Measurements from ENCODE around the gene RPTN.

Gene RPTN

GRCh38 chr1:152179566-152179965 is 20.5 kb upstream of the RPTN start:
- H2BK120ac ChIP-seq (ENCODE audit: low read depth, low read length), result no peak overlapping the region
- H2BK15ac ChIP-seq (ENCODE audit: low read depth, poor library complexity, severe bottlenecking), result no peak overlapping the region
- H3K4me2 ChIP-seq (ENCODE audit: low read length, poor library complexity, severe bottlenecking), result no peak overlapping the region
- H3K4ac ChIP-seq (ENCODE audit: low read depth in 1 of 2, low read length in 2 of 2), result no peak overlapping the region
- no peak overlapping the region for H3K4me3 ChIP-seq (ENCODE audit: insufficient read depth in 1 of 2, low read depth in 1 of 2, low read length in 2 of 2)
- H3K36me3 ChIP-seq (ENCODE audit: control insufficient read depth in 1 of 2, insufficient read depth in 2 of 2, low read depth in 1 of 2, low read length in 2 of 2), result no peaks in the 10 kb centered on the region
- H3K79me1 ChIP-seq (replicated peaks; ENCODE audit: low read length, poor library complexity, severe bottlenecking), result no peaks in the 10 kb centered on the region
- H2AFZ ChIP-seq (ENCODE audit: low read depth, low read length), result no peak overlapping the region
- H2AK5ac ChIP-seq (ENCODE audit: low read length, severe bottlenecking), result peak overlapping the region; percentile 32
- no peak overlapping the region for H3K27ac ChIP-seq (ENCODE audit: low read length, poor library complexity, severe bottlenecking)
- H3K4me1 ChIP-seq (ENCODE audit: control insufficient read depth, insufficient read depth, low read depth, low read length), result peaks cover 2% of the 10 kb centered on the region
- WGBS, result 86% methylated on average over 1 of the region's 1 CpG
- no peak overlapping the region for H2BK12ac ChIP-seq (ENCODE audit: low read length in 2 of 2)
- peaks cover 0 to 23% of the 10 kb centered on the region in 2 experiments for H3K27me3 ChIP-seq (ENCODE audit: control insufficient read depth in 1 of 2, insufficient read depth in 1 of 2, low read length in 2 of 2)
- no peak overlapping the region for H3K23ac ChIP-seq (ENCODE audit: low read length in 2 of 2)
- no peak overlapping the region for H4K91ac ChIP-seq (ENCODE audit: low read length)
- H3K9ac ChIP-seq (ENCODE audit: low read length), result no peak overlapping the region
- H3K18ac ChIP-seq (ENCODE audit: low read depth in 1 of 2, low read length in 2 of 2), result no peak overlapping the region
- DNase-seq, result no peak
- no peak overlapping the region for H3K14ac ChIP-seq (ENCODE audit: low read length in 2 of 2)
- no peak overlapping the region for H4K8ac ChIP-seq (ENCODE audit: low read length)
- no peak overlapping the region for H2BK5ac ChIP-seq (ENCODE audit: low read depth, low read length, poor library complexity, severe bottlenecking)
- H3K9me3 ChIP-seq (ENCODE audit: control insufficient read depth, low read length), result no peaks in the 10 kb centered on the region

GRCh38 chr1:152170287-152170905 is 11.4 kb upstream of the RPTN start:
- DNase-seq, result no peak
- no peak overlapping the region for H3K27ac ChIP-seq (ENCODE audit: low read length, poor library complexity, severe bottlenecking)
- no peak overlapping the region for H3K18ac ChIP-seq (ENCODE audit: low read depth in 1 of 2, low read length in 2 of 2)
- H4K91ac ChIP-seq (ENCODE audit: low read length), result no peak overlapping the region
- no peaks in the 10 kb centered on the region for H3K36me3 ChIP-seq (ENCODE audit: control insufficient read depth in 1 of 2, insufficient read depth in 2 of 2, low read depth in 1 of 2, low read length in 2 of 2)
- no peak overlapping the region for H3K4ac ChIP-seq (ENCODE audit: low read depth in 1 of 2, low read length in 2 of 2)
- peaks cover 30 to 43% of the 10 kb centered on the region in 2 experiments for H3K27me3 ChIP-seq (ENCODE audit: control insufficient read depth in 1 of 2, insufficient read depth in 1 of 2, low read length in 2 of 2)
- H3K9ac ChIP-seq (ENCODE audit: low read length), result no peak overlapping the region
- H3K79me1 ChIP-seq (replicated peaks; ENCODE audit: low read length, poor library complexity, severe bottlenecking), result no peaks in the 10 kb centered on the region
- peak overlapping the region; percentile 14 for H2AK5ac ChIP-seq (ENCODE audit: low read length, severe bottlenecking)
- H2AFZ ChIP-seq (ENCODE audit: low read depth, low read length), result no peak overlapping the region
- no peak overlapping the region for H2BK15ac ChIP-seq (ENCODE audit: low read depth, poor library complexity, severe bottlenecking)
- H4K8ac ChIP-seq (ENCODE audit: low read length), result no peak overlapping the region
- H2BK12ac ChIP-seq (ENCODE audit: low read length in 2 of 2), result no peak overlapping the region
- no peak overlapping the region for H2BK5ac ChIP-seq (ENCODE audit: low read depth, low read length, poor library complexity, severe bottlenecking)
- H3K4me2 ChIP-seq (ENCODE audit: low read length, poor library complexity, severe bottlenecking), result no peak overlapping the region
- H3K9me3 ChIP-seq (ENCODE audit: control insufficient read depth, low read length), result no peaks in the 10 kb centered on the region
- no peak overlapping the region for H3K4me3 ChIP-seq (ENCODE audit: insufficient read depth in 1 of 2, low read depth in 1 of 2, low read length in 2 of 2)
- 53% methylated on average over 5 of the region's 5 CpGs for WGBS
- no peak overlapping the region for H3K14ac ChIP-seq (ENCODE audit: low read length in 2 of 2)
- H3K4me1 ChIP-seq (ENCODE audit: control insufficient read depth, insufficient read depth, low read depth, low read length), result peaks cover 9% of the 10 kb centered on the region
- H3K23ac ChIP-seq (ENCODE audit: low read length in 2 of 2), result no peak overlapping the region
- no peak overlapping the region for H2BK120ac ChIP-seq (ENCODE audit: low read depth, low read length)

GRCh38 chr1:152169366-152170025 is 10.5 kb upstream of the RPTN start:
- no peak overlapping the region for H3K14ac ChIP-seq (ENCODE audit: low read length in 2 of 2)
- H3K18ac ChIP-seq (ENCODE audit: low read depth in 1 of 2, low read length in 2 of 2), result no peak overlapping the region
- H2BK12ac ChIP-seq (ENCODE audit: low read length in 2 of 2), result no peak overlapping the region
- no peak for DNase-seq
- no peaks in the 10 kb centered on the region for H3K9me3 ChIP-seq (ENCODE audit: control insufficient read depth, low read length)
- H2BK15ac ChIP-seq (ENCODE audit: low read depth, poor library complexity, severe bottlenecking), result no peak overlapping the region
- peak overlapping the region; percentile 37 for H2AK5ac ChIP-seq (ENCODE audit: low read length, severe bottlenecking)
- H2BK5ac ChIP-seq (ENCODE audit: low read depth, low read length, poor library complexity, severe bottlenecking), result no peak overlapping the region
- H3K27ac ChIP-seq (ENCODE audit: low read length, poor library complexity, severe bottlenecking), result no peak overlapping the region
- H4K8ac ChIP-seq (ENCODE audit: low read length), result no peak overlapping the region
- H2BK120ac ChIP-seq (ENCODE audit: low read depth, low read length), result no peak overlapping the region
- peaks cover 30 to 47% of the 10 kb centered on the region in 2 experiments for H3K27me3 ChIP-seq (ENCODE audit: control insufficient read depth in 1 of 2, insufficient read depth in 1 of 2, low read length in 2 of 2)
- H3K4me1 ChIP-seq (ENCODE audit: control insufficient read depth, insufficient read depth, low read depth, low read length), result peaks cover 9% of the 10 kb centered on the region
- H4K91ac ChIP-seq (ENCODE audit: low read length), result no peak overlapping the region
- 56% methylated on average over 3 of the region's 4 CpGs for WGBS
- H3K23ac ChIP-seq (ENCODE audit: low read length in 2 of 2), result no peak overlapping the region
- H3K36me3 ChIP-seq (ENCODE audit: control insufficient read depth in 1 of 2, insufficient read depth in 2 of 2, low read depth in 1 of 2, low read length in 2 of 2), result no peaks in the 10 kb centered on the region
- no peak overlapping the region for H3K4me2 ChIP-seq (ENCODE audit: low read length, poor library complexity, severe bottlenecking)
- H3K79me1 ChIP-seq (replicated peaks; ENCODE audit: low read length, poor library complexity, severe bottlenecking), result no peaks in the 10 kb centered on the region
- H3K4ac ChIP-seq (ENCODE audit: low read depth in 1 of 2, low read length in 2 of 2), result no peak overlapping the region
- no peak overlapping the region for H2AFZ ChIP-seq (ENCODE audit: low read depth, low read length)
- H3K4me3 ChIP-seq (ENCODE audit: insufficient read depth in 1 of 2, low read depth in 1 of 2, low read length in 2 of 2), result no peak overlapping the region
- H3K9ac ChIP-seq (ENCODE audit: low read length), result no peak overlapping the region

GRCh38 chr1:152168535-152168868 is 9.5 kb upstream of the RPTN start:
- H3K27ac ChIP-seq (ENCODE audit: low read length, poor library complexity, severe bottlenecking), result peak overlapping the region; percentile 87
- WGBS, result 21% methylated on average over 1 of the region's 1 CpG

More at GRCh38 chr1:152168535-152168868, 9.5 kb upstream of the RPTN start:
- Histone ChIP-seq H2BK15ac (ENCODE audit: low read depth, poor library complexity, severe bottlenecking) (no peak overlapping the region), H3K14ac (ENCODE audit: low read length in 2 of 2) (no peak overlapping the region), H3K4me2 (ENCODE audit: low read length, poor library complexity, severe bottlenecking) (no peak overlapping the region), H2AK5ac (ENCODE audit: low read length, severe bottlenecking) (no peak overlapping the region), H2BK120ac (ENCODE audit: low read depth, low read length) (no peak overlapping the region), H3K18ac (ENCODE audit: low read depth in 1 of 2, low read length in 2 of 2) (no peak overlapping the region), H3K9ac (ENCODE audit: low read length) (no peak overlapping the region), H3K4me3 (ENCODE audit: insufficient read depth in 1 of 2, low read depth in 1 of 2, low read length in 2 of 2) (no peak overlapping the region), H3K79me1 (replicated peaks; ENCODE audit: low read length, poor library complexity, severe bottlenecking) (no peaks in the 10 kb centered on the region), H4K91ac (ENCODE audit: low read length) (no peak overlapping the region), H3K4me1 (ENCODE audit: control insufficient read depth, insufficient read depth, low read depth, low read length) (peaks cover 10% of the 10 kb centered on the region), H4K8ac (ENCODE audit: low read length) (no peak overlapping the region), H2BK5ac (ENCODE audit: low read depth, low read length, poor library complexity, severe bottlenecking) (no peak overlapping the region), H2AFZ (ENCODE audit: low read depth, low read length) (no peak overlapping the region), H3K4ac (ENCODE audit: low read depth in 1 of 2, low read length in 2 of 2) (no peak overlapping the region), H2BK12ac (ENCODE audit: low read length in 2 of 2) (no peak overlapping the region), H3K36me3 (ENCODE audit: control insufficient read depth in 1 of 2, insufficient read depth in 2 of 2, low read depth in 1 of 2, low read length in 2 of 2) (no peaks in the 10 kb centered on the region), H3K9me3 (ENCODE audit: control insufficient read depth, low read length) (no peaks in the 10 kb centered on the region), H3K23ac (ENCODE audit: low read length in 2 of 2) (no peak overlapping the region), H3K27me3 (ENCODE audit: control insufficient read depth in 1 of 2, insufficient read depth in 1 of 2, low read length in 2 of 2) (peaks cover 20 to 39% of the 10 kb centered on the region in 2 experiments)
- DNase-seq, result no peak

Measured in mesenchymal stem cell (in vitro differentiated cells and primary cell).